Measurements from ENCODE around the gene LRPAP1.

DNA sequence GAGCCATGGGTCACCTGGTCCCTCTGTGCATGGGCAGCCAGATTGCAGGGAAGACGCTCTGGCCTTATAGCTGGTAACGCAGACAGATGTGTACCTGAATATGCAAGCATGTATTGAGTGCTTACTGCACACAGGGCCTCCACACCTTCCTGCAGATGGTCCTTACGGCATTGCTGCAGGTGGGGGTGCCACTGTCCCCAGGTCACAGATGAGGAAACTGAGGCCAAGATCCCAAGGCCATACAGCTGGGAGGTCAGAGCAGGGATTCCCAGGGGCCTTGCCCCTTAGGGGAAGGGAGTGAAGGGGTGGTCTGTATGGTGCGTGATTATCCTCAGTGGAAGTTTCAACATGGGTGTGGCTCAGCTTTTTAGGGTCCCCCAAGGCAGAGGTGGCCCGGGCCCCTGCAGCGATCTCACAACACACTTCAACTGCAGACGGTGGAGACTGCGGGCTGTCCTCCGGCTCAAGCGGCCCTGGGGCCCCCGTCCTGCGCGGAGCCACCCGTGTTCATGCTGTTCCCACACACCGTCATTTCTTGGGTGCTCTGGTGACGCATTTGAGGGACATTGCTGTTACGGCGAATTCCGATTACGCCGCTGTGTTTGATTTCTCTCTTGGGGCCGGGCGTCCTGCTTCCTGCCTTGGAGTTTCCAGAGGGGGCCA is 61.0 kb downstream of the LRPAP1 start:
- TF ChIP-seq, protein P1, sequence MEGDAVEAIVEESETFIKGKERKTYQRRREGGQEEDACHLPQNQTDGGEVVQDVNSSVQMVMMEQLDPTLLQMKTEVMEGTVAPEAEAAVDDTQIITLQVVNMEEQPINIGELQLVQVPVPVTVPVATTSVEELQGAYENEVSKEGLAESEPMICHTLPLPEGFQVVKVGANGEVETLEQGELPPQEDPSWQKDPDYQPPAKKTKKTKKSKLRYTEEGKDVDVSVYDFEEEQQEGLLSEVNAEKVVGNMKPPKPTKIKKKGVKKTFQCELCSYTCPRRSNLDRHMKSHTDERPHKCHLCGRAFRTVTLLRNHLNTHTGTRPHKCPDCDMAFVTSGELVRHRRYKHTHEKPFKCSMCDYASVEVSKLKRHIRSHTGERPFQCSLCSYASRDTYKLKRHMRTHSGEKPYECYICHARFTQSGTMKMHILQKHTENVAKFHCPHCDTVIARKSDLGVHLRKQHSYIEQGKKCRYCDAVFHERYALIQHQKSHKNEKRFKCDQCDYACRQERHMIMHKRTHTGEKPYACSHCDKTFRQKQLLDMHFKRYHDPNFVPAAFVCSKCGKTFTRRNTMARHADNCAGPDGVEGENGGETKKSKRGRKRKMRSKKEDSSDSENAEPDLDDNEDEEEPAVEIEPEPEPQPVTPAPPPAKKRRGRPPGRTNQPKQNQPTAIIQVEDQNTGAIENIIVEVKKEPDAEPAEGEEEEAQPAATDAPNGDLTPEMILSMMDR (conservative IDR thresholded peaks at IDR 0.05), result no peak
- TF ChIP-seq EZH2 (IDR thresholded peaks at IDR 0.05; ENCODE audit: low read depth), result no peak

All from PC-9 (cell line).